GM19099 (cell line): ENCODE results near the gene HDAC9.

Experiments
- POLR2A ChIP-seq: IDR thresholded peaks from 3 replicates; pipeline ENCODE4 v1.6.1; 2011; ENCODE audit warnings: low read depth; ENCODE audit not compliant: insufficient read length; ENCODE audit errors: extremely low read depth

HDAC9 gene

DNA sequence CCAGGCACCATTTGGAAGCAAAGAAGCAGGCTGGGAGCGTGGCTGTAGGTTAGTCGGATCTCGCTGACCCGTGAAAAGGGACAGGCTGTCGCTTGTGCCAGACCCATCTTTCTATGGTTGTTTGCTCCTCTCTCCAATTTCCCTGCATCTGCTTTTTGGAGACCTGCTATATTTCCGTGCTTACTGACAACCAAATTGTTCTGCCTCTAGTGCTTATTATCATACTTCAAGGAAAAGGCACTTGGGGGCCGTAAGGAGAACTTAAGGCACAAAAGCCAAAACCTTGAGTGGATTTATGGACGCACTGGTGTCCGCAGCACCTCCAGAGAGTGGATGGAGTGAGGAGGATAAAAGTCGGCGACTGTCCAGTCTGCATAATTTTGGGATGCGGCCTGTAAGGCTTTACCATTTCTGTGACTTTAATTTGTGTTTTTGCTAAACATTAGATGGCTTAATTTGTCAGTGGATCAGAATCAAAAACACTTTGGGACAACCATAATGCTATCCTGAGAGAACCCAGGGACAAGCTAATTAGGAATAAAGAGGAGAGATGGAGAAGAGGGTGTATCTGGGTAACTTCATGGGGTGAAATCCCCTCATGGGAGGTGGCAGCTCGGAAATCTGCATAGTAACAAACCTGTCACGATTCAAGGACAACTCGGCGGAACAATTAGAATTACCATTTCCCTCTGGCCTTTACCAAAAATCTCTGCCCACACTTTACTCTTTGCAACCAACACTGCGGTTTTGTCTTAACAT, 206.7 kb downstream of the HDAC9 start:
- no peak for TF ChIP-seq POLR2A

DNA sequence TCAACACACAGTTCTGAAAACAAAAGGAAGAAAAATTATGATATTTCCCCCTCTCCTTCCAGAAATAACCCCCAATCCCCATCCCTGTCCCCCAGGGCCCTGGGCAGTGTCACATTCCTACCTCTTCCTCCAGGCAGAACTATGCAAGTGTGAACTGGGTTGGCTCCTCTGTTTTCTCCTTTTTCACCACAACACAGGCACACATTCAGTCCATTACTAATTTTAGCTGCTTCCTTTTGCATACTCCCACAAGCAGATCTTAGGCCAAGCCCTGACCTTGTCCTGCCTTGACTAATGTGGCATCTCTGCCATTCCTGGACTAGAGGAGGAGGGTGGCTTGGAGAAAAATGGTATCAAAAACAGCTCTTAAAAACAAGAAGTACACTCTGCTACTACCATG, 208.1 kb downstream of the HDAC9 start:
- TF ChIP-seq POLR2A: no peak

DNA sequence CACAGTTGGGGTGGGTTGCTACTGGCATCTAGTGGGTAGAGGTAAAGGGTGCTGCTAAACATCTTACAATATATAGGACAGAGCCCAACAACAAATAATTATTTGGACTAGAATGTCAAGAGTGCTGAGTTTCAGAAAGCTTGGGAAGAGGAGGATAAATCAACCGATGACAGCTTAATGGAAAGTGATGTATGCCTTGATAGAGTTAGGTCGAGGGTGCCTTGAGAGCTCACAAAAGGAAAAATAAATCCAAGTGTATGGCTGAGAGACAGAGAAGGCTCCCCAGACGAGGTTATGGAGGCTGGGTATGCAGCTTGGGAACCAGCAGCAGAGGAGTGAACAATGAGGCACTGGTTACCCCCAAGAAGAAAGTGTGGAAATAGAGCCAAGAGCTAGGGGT, 211.1 kb downstream of the HDAC9 start:
- TF ChIP-seq POLR2A: no peak

DNA sequence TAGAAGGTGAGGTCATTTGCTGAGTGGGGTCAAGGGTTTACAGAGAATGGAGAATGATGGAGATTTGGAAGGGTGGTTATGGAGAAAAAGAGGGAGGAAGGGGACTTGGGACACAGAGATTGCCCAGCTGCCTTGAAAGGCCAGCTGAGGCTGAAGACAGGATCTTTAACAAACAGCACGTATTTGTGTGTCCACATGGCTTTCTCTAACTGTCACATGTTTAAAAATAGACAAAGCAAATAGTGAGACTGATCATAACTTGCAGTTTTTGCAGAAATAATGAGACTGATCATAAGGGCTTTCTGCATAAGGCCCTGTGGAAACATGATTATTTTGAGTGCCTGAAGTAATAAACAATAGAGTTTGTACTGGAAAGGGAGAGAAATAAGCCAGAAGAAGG, 212.7 kb downstream of the HDAC9 start:
- TF ChIP-seq POLR2A: no peak

DNA sequence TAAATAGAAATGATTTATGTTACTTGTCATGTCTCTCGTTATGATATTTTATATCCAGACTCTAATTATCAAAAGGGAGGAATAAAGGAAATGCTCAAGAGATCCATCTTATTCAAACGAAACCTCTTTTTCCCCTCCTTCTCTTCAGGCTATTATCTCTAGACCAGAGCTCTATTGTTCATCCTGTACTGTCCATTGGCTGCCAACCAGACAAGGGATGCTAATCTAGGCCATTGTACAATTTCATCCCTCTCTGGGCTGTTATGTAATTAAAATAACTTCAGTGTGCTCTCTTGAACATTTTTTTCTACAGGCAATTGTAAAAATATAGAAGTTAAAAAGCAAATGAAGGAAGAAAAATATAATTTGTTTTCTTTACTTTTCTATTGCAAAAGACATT, 220.4 kb downstream of the HDAC9 start:
- no peak for TF ChIP-seq POLR2A

DNA sequence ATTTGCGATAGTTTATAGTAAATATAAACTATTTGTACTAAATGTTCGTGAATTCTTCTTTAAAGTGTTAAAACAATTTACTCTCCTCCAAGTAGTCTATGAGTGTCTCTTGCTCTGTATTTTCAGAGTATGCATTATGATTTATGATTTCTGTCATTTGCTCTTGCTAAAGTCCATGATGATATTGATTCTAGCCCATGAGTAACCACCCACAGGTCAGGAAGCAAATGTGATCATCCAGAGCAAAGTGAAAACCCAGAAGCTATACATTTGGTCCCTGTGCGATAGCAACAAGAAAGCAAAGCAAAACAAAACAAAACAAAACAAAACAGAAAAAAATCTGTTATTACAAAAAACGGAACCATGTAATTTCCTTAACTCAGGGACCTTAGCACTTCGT, 225.9 kb downstream of the HDAC9 start:
- TF ChIP-seq POLR2A: no peak

DNA sequence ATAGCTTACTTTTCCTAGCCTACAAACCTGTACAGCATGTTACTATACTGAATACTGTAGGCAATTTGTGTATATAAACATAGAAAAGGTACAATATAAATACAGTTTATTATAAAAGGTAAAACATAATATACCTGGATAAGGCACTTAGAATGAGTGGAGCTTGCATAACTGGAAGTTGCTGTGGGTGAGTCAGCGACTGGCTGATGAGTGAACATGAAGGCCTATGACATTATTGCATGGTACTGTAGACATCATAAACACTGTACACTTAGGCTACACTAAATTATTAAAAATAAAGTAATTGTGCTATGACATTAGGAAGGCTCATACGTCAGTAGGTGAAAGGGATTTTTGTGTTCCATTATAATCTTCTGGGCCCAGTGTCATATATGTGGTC, 228.8 kb downstream of the HDAC9 start:
- no peak for TF ChIP-seq POLR2A

DNA sequence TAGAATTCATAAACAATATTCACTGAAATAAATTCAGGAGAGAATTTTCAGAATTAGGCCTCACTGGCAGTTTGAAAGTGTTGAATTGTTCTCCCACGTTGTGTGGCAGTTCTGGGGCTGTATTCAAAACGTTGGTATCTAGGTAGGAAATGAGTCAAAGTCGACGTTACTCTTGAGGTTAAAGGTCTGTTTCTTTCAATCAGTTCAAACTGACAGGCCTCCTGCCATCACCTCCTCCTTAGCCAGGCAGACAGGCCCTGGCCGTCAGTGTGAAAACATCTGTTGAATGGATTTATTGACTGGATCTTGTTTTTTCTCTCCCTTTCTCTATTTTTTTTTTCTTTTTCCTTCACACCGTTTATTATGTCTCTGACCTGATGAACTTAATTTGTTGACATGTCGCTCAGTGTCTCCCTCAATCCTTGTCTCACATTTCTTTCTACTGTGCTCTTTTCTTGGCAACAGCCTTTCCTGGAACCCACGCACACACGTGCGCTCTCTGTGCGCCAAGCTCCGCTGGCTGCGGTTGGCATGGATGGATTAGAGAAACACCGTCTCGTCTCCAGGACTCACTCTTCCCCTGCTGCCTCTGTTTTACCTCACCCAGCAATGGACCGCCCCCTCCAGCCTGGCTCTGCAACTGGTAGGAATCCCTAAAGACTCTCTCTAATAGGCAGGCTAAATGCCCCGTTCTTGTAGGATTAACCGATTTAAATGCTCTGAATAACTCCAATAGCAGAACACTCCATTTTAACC, 231.7 kb downstream of the HDAC9 start:
- no peak for TF ChIP-seq POLR2A

DNA sequence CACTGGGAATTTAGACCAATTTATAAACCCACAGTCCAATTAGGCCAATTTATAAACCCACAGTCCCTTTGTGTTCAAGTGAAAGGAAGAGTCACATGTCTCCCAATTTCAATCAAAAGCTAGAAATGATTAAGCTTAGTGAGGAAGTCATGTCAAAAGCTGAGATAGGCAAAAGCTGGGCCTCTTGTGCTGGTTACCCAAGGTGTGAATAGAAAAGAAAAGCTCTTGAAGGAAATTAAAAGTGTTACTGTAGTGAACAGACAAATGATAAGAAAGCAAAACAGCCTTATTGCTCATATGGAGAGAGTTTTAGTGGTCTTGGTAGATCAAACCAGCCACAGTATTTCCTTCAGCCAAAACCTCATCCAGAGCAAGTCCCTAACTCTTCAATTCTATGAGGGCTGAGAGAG, 245.0 kb downstream of the HDAC9 start:
- no peak for TF ChIP-seq POLR2A

DNA sequence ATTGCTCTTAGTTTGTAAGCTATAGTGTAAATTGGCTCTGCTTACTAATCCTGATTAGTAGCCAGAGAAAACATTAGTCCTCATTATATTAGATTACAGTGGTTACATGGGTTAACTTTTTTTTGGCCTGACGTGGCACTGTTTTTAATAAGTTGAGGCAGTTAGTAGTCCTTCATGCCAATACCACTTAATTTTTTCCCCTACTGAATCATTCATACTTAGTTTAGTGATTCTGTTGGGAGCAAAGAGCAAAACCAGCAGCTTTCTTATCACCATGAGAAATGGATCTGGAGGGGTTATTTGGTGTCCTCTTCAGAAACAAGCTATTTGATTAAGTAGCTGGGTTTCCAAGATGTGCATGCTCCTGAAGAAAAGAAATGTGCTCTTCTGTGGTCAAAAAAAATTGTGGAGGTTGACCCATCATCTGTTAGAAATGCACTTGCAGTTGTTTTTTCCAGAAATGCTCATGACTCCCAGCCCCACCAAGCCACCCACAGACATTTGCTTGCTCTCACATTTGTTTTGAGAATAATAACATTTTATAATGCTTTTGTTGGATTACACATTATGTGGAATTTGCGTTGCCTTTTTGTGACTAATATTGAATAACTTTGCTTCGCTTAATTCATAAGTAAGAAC, 258.5 kb downstream of the HDAC9 start:
- no peak for TF ChIP-seq POLR2A

DNA sequence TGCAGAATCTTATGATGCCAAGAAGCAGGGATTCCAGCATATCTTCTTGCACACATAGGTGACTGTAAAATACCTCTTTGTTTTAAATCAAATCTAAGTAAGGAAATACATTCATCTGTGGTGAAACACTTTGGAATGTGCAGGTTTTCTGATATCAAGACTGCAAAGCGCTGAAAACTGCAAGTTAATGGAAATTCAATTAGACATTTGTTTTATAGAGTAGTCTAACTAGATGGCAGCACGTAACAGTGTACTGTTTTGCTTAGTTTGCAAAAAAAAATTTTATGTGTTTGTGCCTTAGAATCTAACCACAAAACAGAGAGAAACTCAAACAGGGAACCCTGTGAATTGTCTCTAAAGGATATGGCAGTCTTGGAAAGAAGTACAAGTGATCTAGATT, 259.2 kb downstream of the HDAC9 start:
- no peak for TF ChIP-seq POLR2A

DNA sequence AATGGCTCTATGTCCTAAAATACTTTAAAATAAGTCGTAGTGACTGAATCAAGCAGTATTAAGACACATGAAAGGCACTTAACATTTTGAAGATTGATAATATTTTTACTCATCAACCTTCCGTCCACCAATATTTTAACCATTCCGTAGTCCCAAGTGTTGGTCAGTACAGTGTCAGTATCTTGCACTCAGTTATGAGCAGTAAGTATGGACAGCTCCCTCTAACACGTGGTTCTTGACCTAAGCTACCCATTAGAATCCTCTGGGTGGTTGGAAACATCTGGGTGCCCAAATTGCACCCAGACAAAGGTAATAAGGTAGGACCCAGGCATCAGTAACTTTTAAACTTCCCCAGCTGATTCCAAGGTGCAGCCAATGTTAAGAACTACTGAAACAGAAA, 260.2 kb downstream of the HDAC9 start:
- TF ChIP-seq POLR2A: no peak

DNA sequence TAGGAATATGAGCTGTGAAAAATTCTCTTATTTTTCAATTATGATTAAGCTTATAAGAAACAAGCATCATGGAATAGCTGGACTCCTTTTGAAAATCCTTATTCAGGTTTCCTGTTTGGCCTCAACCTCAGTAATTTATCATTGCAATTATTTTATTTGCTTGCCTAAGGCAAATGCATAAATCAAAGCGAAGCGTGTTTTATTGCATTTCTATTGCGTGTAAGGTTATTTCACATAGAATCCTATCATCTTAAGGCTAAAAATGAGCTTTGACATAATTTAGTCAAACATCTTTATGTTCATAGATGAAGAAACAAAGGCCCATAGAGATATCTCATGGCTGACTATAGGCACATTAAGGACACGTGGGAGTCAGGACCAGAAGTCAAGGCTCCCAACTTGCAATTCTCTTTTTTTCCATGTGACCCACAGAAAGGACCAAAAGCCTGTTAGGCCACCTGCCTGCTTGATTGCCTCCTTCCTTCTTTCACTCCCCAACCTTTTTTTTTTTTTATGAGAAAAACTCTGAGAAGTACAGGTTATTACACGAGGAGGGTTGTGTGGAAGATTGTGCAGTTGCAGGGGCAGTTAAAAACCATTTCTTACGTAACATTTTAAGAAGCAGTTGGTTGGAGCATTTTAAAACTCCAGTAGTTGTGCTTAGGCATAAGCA, 261.0 kb downstream of the HDAC9 start:
- TF ChIP-seq POLR2A: no peak

DNA sequence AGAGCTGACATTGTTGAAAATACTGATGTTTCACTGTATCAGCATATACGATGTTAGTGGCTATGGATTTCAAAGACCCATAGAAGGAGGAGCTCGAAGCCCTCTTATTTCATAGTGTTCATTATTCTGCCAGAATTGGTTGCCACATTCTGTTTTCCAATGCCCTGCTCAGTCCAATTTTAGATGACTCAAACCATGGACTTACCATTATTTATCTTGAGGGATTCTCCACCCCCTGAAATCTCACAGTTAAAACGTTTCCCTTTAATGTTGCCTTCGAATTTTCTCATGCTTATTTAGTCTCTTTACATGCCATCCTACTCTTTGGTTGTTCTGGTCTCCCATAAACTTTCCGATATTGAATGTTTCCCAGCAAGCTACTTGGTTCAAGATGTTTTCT, 264.5 kb downstream of the HDAC9 start:
- TF ChIP-seq POLR2A: no peak
